RWPE2 (cell line): Measurements from ENCODE around the gene ACE.

Experiments
- ATAC-seq: fragments of 200-7000 bp; cut with Tn5 transposase; 3 replicates; pipeline ENCODE4 v1.9.1; 2021; ENCODE audit warnings: low read depth
- DNase-seq: peaks from one replicate; pipeline ENCODE4 v3.0.0-alpha.2; 2020; ENCODE audit warnings: low spot score
- H3K27ac ChIP-seq: fragments of 450-650 bp; 2 replicates; pipeline ENCODE4 v1.5.1; 2017; ENCODE audit warnings: mild to moderate bottlenecking; ENCODE audit not compliant: poor library complexity, severe bottlenecking
- H3K27me3 ChIP-seq: fragments of 250-450 bp; sonication (Bioruptor Pico); 2 replicates; pipeline ENCODE4 v1.5.1; 2021; ENCODE audit warnings: mild to moderate bottlenecking, moderate library complexity; ENCODE audit not compliant: insufficient read depth, poor library complexity, severe bottlenecking
- H3K36me3 ChIP-seq: fragments of 250-450 bp; sonication (Bioruptor Pico); 2 replicates; pipeline ENCODE4 v1.5.1; 2020; ENCODE audit warnings: low read depth, mild to moderate bottlenecking, moderate library complexity
- H3K4me1 ChIP-seq: fragments of 250-450 bp; sonication (Bioruptor Pico); 2 replicates; pipeline ENCODE4 v1.5.1; 2021; ENCODE audit warnings: mild to moderate bottlenecking, moderate library complexity; ENCODE audit not compliant: insufficient read depth, poor library complexity, severe bottlenecking
- H3K4me3 ChIP-seq: fragments of 250-450 bp; sonication (Bioruptor Pico); 2 replicates; pipeline ENCODE4 v1.5.1; 2021; ENCODE audit warnings: mild to moderate bottlenecking, moderate library complexity; ENCODE audit not compliant: severe bottlenecking
- H3K9me3 ChIP-seq: fragments of 250-450 bp; sonication (Bioruptor Pico); 2 replicates; pipeline ENCODE4 v1.5.1; 2021; ENCODE audit warnings: mild to moderate bottlenecking, moderate library complexity; ENCODE audit not compliant: severe bottlenecking
- CTCF ChIP-seq: fragments of 450-650 bp; IDR thresholded peaks from one replicate; pipeline ENCODE4 v1.5.1; 2017; ENCODE audit warnings: mild to moderate bottlenecking, moderate library complexity; ENCODE audit not compliant: poor library complexity, severe bottlenecking

The ACE gene

GRCh38 chr17:63431939-63432804, 44.7 kb upstream of the ACE start:
- Histone ChIP-seq H3K36me3 (peaks cover 46% of the 10 kb centered on the region), H3K4me1 (peaks cover 31% of the 10 kb centered on the region), H3K27ac (peak overlapping the region; percentile 74), H3K27me3 (no peaks in the 10 kb centered on the region), H3K4me3 (no peak overlapping the region), H3K9me3 (no peaks in the 10 kb centered on the region)
- no peak for TF ChIP-seq CTCF
- no peak for ATAC-seq
- no peak for DNase-seq

GRCh38 chr17:63433746-63434591, 42.9 kb upstream of the ACE start:
- H3K4me1 ChIP-seq: peaks cover 31% of the 10 kb centered on the region
- H3K36me3 ChIP-seq: peaks cover 47% of the 10 kb centered on the region
- ATAC-seq: peak; percentile 61
- peak overlapping the region; percentile 74 for H3K27ac ChIP-seq
- no peak for DNase-seq
- H3K4me3 ChIP-seq: no peak overlapping the region
- no peaks in the 10 kb centered on the region for H3K27me3 ChIP-seq
- TF ChIP-seq CTCF: no peak
- no peaks in the 10 kb centered on the region for H3K9me3 ChIP-seq

GRCh38 chr17:63434951-63435571, 41.8 kb upstream of the ACE start:
- no peaks in the 10 kb centered on the region for H3K9me3 ChIP-seq
- TF ChIP-seq CTCF: no peak
- peaks cover 47% of the 10 kb centered on the region for H3K36me3 ChIP-seq
- peak; percentile 87 for DNase-seq
- peak; percentile 47 for ATAC-seq
- peaks cover 31% of the 10 kb centered on the region for H3K4me1 ChIP-seq
- H3K27me3 ChIP-seq: no peaks in the 10 kb centered on the region
- H3K4me3 ChIP-seq: no peak overlapping the region
- peak overlapping the region; percentile 74 for H3K27ac ChIP-seq

GRCh38 chr17:63435681-63436522, 41.0 kb upstream of the ACE start:
- Histone ChIP-seq H3K27ac (peak overlapping the region; percentile 74), H3K9me3 (no peaks in the 10 kb centered on the region), H3K27me3 (no peaks in the 10 kb centered on the region), H3K4me1 (peaks cover 31% of the 10 kb centered on the region), H3K36me3 (peaks cover 47% of the 10 kb centered on the region), H3K4me3 (no peak overlapping the region)
- TF ChIP-seq CTCF: no peak
- DNase-seq (no peak), ATAC-seq (peak; percentile 14)
